ENCODE measurements around the gene SSTR3. TPM values are rescaled to one million over a fixed set of nuclear protein-coding genes. Genes with fewer than 3 reads are reported as not detected.
A peak's percentile ranks its signal among the peaks of the same experiment; 100 is the strongest.
"Not testable (repeated sequence)": the region's sequence is repeated elsewhere in the genome, so short reads cannot be mapped to it uniquely, and the experiment has no call there.

SSTR3 gene
- total and polyA plus RNA-seq, 9 donors: 1.6 to 9.2 (median 4.9) TPM

DNA sequence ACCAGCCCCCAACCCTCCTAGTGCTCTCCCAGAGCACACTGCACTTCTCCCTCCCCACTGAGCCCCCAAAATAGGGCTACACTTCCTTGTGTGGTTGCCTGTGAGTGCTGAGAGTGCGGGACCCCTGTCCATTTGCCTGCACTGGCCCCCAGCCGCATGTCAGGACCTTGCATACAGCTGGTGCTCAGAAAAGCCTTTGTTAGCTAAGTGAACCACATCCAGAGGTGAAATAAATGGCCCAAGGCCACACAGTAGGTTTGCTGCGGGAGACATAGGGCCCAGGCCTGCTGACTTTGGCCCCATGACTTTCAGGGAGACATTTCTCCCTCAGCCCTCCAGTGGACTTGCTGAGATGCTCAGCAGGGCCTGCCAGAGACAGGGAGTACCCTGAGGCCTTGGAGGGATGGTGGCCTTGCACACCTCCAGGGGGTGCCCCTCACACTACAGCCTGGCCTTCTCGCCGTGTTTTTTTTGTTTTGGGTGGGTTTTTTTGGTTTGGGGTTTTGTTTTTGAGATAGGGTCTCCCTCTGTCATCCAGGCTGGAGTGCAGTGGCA is 10.2 kb downstream of the SSTR3 start:
- WGBS, 3 donors: 81 to 83% (median 82%) methylated on average over 5 of the region's 5 CpGs
- Histone ChIP-seq H3K27me3 (no peaks in the 10 kb centered on the region), H3K4me3 (no peak overlapping the region), H3K9me3 (no peaks in the 10 kb centered on the region), H3K36me3 (no peaks in the 10 kb centered on the region), H3K4me1 (ENCODE audit: insufficient read depth) (peaks cover 8% of the 10 kb centered on the region), H3K27ac (no peak overlapping the region)
- DNase-seq: no peak
- intact Hi-C loops (cut with DNase I): loop anchor here in 2 of 4 donors (5.0 to 10.0 kb wide), 2 partner anchors 420 to 427 kb away; partner anchors contain the start of gene IFT27 (in 1 of the 2)
- TF ChIP-seq POLR2A (IDR thresholded peaks at IDR 0.05) (no peak), EP300 (IDR thresholded peaks at IDR 0.05) (no peak)
- TF ChIP-seq, protein P1, sequence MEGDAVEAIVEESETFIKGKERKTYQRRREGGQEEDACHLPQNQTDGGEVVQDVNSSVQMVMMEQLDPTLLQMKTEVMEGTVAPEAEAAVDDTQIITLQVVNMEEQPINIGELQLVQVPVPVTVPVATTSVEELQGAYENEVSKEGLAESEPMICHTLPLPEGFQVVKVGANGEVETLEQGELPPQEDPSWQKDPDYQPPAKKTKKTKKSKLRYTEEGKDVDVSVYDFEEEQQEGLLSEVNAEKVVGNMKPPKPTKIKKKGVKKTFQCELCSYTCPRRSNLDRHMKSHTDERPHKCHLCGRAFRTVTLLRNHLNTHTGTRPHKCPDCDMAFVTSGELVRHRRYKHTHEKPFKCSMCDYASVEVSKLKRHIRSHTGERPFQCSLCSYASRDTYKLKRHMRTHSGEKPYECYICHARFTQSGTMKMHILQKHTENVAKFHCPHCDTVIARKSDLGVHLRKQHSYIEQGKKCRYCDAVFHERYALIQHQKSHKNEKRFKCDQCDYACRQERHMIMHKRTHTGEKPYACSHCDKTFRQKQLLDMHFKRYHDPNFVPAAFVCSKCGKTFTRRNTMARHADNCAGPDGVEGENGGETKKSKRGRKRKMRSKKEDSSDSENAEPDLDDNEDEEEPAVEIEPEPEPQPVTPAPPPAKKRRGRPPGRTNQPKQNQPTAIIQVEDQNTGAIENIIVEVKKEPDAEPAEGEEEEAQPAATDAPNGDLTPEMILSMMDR (IDR thresholded peaks at IDR 0.05): no peak

DNA sequence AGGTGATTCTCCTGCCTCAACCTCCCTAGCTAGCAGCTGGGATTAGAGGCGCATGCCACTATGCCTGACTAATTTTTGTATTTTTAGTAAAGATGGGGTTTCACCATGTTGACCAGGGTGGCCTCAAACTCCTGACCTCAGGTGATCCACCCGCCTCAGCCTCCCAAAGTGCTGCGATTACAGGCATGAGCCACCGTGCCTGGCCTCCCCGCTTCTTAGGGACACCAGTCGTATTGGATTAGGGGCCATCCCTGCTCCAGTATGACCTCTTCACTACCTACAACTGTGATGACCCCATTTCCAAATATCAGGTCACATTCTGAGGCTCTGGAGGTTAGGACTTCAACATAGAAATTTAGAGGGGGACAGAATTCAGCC is 10.8 kb downstream of the SSTR3 start:
- not testable (repeated sequence) for H3K9me3 ChIP-seq, H3K36me3 ChIP-seq, DNase-seq, H3K27me3 ChIP-seq, H3K27ac ChIP-seq, H3K4me3 ChIP-seq
- intact Hi-C loops (cut with DNase I): loop anchor here in 2 of 4 donors (5.0 to 10.0 kb wide), 2 partner anchors 419 to 427 kb away; partner anchors contain the start of gene IFT27 (in 1 of the 2)
- peaks cover 11% of the 10 kb centered on the region for H3K4me1 ChIP-seq (ENCODE audit: insufficient read depth)
- 88 to 96% (median 94%) methylated on average over 6 of the region's 6 CpGs for WGBS, 3 donors

DNA sequence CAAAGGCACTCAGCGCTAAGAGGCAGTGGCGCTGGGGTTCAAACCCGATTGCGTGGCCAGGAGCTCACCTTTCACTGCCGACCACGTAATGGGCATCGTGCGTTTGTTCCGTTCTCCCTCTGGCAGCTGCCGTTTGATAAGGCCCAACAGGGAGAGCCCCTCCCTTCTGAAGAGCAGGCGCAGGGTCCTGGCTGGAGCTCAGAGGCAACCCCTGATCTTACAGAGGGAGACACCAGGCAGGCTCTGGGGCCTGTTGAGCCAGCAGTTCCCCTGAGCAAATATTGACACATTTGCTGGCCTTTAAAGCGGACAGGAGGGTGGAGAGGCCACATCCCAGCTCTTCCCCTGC is 12.5 kb downstream of the SSTR3 start:
- intact Hi-C loops (cut with DNase I): loop anchor here in 3 of 4 donors (2.0 to 10.0 kb wide), 4 partner anchors 33 to 425 kb away; partner anchors contain the start of gene IFT27 (in 1 of the 3)
- peak overlapping the region; percentile 22 for H3K4me3 ChIP-seq
- peak overlapping the region in 1 of 2 donors; percentile 89 for H3K27ac ChIP-seq
- H3K9me3 ChIP-seq: no peaks in the 10 kb centered on the region
- no peaks in the 10 kb centered on the region for H3K27me3 ChIP-seq
- peaks cover 16% of the 10 kb centered on the region for H3K4me1 ChIP-seq (ENCODE audit: insufficient read depth)
- 7 to 20% (median 9%) methylated on average over 12 of the region's 12 CpGs for WGBS, 3 donors
- TF ChIP-seq POLR2A (IDR thresholded peaks at IDR 0.05) (no peak), EP300 (IDR thresholded peaks at IDR 0.05) (no peak)
- TF ChIP-seq, protein P1 (IDR thresholded peaks at IDR 0.05): peak in 2 of 3 donors; percentile 6 to 34
- no peak for DNase-seq
- H3K36me3 ChIP-seq: no peaks in the 10 kb centered on the region

DNA sequence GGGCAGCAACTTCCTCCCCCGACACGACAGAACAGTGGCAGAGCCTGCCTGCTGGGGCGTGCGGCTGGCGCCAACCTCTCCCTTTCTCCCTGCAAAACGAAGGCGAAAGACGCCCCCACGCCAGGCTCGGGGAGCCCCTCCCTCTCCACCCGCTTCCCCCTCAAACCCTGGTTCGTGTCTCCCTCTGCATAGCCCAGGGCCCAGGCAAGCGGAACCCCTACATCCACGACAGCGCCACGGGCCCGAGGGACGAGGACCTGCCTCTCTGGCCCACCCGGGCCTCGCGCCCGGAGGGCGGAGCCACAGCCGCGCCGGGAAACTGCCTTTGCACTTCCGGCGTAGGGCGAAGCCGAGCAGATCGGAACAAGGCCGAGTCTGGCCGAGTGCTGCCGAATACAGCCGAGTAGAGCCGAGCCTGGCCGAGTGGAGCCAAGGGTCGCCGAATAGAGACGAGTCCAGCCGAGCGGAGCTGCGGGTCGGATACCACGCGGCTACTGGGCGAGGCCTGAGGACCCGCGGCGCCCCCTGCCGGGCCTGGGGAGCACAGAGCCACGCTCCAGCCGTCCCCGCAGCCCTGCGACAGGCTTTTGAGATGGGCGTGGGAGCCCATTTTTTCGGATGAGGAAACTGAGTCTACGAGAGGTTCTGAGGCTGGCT is 13.0 kb downstream of the SSTR3 start:
- Histone ChIP-seq H3K27me3 (no peaks in the 10 kb centered on the region), H3K27ac (peak overlapping the region; percentile 46 to 89), H3K4me3 (peak overlapping the region; percentile 41), H3K9me3 (no peaks in the 10 kb centered on the region), H3K36me3 (no peaks in the 10 kb centered on the region), H3K4me1 (ENCODE audit: insufficient read depth) (peaks cover 16% of the 10 kb centered on the region)
- TF ChIP-seq, protein P1 (IDR thresholded peaks at IDR 0.05): peak; percentile 92 to 99 (median 98)
- peak; percentile 93 for TF ChIP-seq POLR2A (IDR thresholded peaks at IDR 0.05)
- no peak for TF ChIP-seq EP300 (IDR thresholded peaks at IDR 0.05)
- peak; percentile 99 to 100 (median 100) for DNase-seq
- intact Hi-C loops (cut with DNase I): loop anchor here in 2 of 4 donors (2.0 to 5.0 kb wide), 2 partner anchors 32 to 177 kb away; no protein-coding TSS in a partner anchor
- 0 to 1% (median 0%) methylated on average over 48 to 58 of the region's 58 CpGs for whole genome bisulfite sequencing, 3 donors

Data from ovary (tissue), 9 donors.